ENCODE measurements around the gene EDN1. TPM values are rescaled to one million over a fixed set of nuclear protein-coding genes. Genes with fewer than 3 reads are reported as not detected.
A peak's percentile ranks its signal among the peaks of the same experiment; 100 is the strongest.

The EDN1 gene
- total RNA-seq, 6 experiments from 2014 or later = 2.6 to 7.4 (median 3.7) TPM

DNA sequence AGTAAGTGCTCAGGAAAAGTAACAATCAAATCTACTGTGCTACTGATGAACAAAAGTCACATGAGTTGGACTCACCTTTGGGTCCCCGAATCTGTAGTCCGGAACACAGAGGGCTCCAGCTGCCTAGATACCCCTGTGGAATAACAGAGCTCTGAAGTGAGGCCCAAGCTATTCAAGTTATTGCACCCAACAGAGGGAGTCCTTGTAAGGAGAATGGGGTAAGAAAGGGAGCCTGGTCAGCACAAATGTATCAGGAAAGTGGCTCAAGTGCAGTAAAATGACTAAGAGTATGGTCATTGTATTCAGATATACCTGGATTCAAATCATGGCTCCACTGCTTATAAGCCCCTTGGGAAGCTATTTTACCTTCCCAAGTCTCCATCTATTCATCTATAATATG is 20.9 kb downstream of the EDN1 start:
- Mint-ChIP-seq H3K9me3 (no peaks in the 10 kb centered on the region), H3K4me3 (no peak overlapping the region), H3K36me3 (ENCODE audit: low read depth) (no peaks in the 10 kb centered on the region), H3K4me1 (ENCODE audit: low read depth) (peaks cover 30% of the 10 kb centered on the region), H3K27me3 (ENCODE audit: insufficient read depth) (no peaks in the 10 kb centered on the region), H3K27ac (no peak overlapping the region)
- no peak for DNase-seq
- TF ChIP-seq, protein P1, sequence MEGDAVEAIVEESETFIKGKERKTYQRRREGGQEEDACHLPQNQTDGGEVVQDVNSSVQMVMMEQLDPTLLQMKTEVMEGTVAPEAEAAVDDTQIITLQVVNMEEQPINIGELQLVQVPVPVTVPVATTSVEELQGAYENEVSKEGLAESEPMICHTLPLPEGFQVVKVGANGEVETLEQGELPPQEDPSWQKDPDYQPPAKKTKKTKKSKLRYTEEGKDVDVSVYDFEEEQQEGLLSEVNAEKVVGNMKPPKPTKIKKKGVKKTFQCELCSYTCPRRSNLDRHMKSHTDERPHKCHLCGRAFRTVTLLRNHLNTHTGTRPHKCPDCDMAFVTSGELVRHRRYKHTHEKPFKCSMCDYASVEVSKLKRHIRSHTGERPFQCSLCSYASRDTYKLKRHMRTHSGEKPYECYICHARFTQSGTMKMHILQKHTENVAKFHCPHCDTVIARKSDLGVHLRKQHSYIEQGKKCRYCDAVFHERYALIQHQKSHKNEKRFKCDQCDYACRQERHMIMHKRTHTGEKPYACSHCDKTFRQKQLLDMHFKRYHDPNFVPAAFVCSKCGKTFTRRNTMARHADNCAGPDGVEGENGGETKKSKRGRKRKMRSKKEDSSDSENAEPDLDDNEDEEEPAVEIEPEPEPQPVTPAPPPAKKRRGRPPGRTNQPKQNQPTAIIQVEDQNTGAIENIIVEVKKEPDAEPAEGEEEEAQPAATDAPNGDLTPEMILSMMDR (IDR thresholded peaks at IDR 0.05) = peak; percentile 41; the same call in 1 of the 2 replicates

DNA sequence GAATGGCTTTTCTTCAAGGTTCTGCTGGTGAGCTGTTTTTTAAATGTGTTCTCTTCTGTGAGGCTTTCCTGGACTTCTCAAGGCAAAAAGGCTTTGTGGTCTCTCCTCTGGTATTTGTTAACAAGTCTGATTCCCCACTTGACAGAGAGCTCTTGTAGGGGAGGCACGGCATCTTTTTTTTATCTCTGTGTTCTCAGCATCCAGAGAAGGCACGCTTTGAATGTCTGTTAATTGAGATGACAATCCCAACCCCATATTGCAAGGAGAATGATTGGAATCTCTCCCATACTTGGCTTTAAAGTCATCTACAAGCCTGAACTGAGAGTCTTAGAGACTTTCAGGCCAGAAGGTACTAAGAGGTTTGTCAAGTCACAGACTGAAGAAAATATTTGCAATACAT is 22.6 kb downstream of the EDN1 start:
- H3K27ac Mint-ChIP-seq = no peak overlapping the region
- no peaks in the 10 kb centered on the region for H3K27me3 Mint-ChIP-seq (ENCODE audit: insufficient read depth)
- no peak for DNase-seq
- H3K36me3 Mint-ChIP-seq (ENCODE audit: low read depth) = no peaks in the 10 kb centered on the region
- no peak overlapping the region for H3K4me3 Mint-ChIP-seq
- TF ChIP-seq, protein P1 (IDR thresholded peaks at IDR 0.05) = no peak
- peaks cover 30% of the 10 kb centered on the region for H3K4me1 Mint-ChIP-seq (ENCODE audit: low read depth)
- H3K9me3 Mint-ChIP-seq = no peaks in the 10 kb centered on the region

DNA sequence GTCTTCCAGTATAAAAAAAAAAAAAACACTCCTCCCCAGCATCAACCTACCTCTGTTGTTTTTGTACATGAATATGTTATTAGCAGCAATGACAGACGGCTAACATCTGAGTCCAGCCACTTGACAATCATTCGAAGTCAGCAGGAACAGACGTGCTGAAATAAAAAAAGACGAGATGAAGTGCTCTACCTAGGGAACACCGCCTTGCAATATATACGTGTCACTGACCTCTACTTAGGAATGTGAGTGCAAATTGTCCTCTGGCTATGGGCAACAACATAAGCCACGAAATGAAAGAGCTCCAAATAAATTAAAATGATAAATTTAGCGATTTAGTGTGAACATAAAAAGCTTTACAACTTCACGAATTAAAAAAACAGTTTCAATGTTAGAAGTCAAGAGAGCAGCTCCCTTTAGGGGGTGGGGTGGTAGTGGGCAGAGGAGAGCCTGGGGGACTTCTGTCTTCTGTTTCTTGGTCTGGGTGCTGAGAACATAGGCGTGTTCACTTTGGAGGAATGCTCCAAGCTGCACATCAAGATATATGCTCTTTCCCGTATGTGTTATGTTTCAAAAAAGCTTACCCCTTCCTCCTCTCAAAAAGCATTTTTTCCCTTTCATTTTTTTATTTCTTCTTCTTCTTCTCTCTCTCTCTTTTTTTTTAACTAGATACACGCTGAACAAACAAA is 23.3 kb downstream of the EDN1 start:
- H3K4me3 Mint-ChIP-seq = no peak overlapping the region
- DNase-seq = no peak
- H3K36me3 Mint-ChIP-seq (ENCODE audit: low read depth) = peaks cover 4% of the 10 kb centered on the region
- peaks cover 3% of the 10 kb centered on the region for H3K9me3 Mint-ChIP-seq
- H3K4me1 Mint-ChIP-seq (ENCODE audit: low read depth) = peaks cover 30% of the 10 kb centered on the region
- TF ChIP-seq, protein P1 (IDR thresholded peaks at IDR 0.05) = no peak
- H3K27ac Mint-ChIP-seq = no peak overlapping the region
- H3K27me3 Mint-ChIP-seq (ENCODE audit: insufficient read depth) = no peaks in the 10 kb centered on the region

DNA sequence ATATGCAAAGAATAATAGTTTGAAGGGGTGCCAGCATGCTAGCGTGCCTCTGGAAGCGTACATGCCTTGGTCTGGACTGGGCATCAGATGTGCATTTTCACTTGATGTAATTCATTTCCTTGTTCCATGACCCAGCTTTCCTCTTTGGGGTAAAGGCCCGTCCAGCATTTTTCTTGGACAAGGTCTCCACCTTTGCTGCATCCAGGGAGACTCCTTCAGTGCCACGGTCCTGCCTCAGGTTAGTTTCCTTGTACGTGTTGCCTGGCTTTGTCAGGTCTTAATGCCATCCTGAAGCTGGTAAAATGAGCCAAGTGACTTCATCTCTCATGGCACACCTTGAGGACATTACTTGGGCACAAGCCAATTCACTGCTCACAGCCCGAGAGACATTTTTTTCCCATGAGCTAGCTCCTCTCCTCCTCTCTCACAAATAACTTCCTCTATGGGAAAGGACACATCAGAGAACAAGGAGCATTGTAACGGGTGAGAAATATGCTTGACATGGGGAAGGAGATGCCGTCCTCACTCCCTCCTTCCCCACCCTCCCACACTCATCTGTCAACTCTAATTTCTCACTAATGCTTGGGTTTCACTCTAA is 23.9 kb downstream of the EDN1 start:
- peak; percentile 41 for DNase-seq
- no peaks in the 10 kb centered on the region for H3K27me3 Mint-ChIP-seq (ENCODE audit: insufficient read depth)
- H3K4me1 Mint-ChIP-seq (ENCODE audit: low read depth) = peaks cover 30% of the 10 kb centered on the region
- H3K9me3 Mint-ChIP-seq = peaks cover 9% of the 10 kb centered on the region
- peak overlapping the region; percentile 56 for H3K27ac Mint-ChIP-seq
- peaks cover 9% of the 10 kb centered on the region for H3K36me3 Mint-ChIP-seq (ENCODE audit: low read depth)
- TF ChIP-seq, protein P1 (IDR thresholded peaks at IDR 0.05) = no peak
- H3K4me3 Mint-ChIP-seq = peak overlapping the region; percentile 51

DNA sequence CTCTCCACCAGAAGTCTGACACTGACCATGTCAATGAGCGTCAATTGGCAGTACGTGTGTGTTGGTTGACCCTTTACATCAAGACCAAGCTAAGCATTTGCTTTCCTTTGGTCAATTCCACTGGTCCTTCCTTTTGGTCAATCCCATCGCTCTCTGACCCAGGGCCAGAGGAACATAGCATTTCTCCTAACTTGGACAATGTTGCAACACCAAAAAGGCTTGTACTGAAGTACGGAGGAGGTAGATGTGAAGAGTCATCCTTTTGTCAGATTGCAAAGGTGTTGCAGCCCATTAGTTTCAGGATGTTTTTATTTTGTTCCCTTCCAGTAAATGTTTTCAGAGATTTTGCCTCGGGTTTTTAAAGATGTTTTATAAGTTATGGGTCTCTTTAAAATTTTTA is 24.6 kb downstream of the EDN1 start:
- TF ChIP-seq, protein P1 (IDR thresholded peaks at IDR 0.05) = no peak
- DNase-seq = no peak
- Mint-ChIP-seq H3K4me3 (peak overlapping the region; percentile 51), H3K36me3 (ENCODE audit: low read depth) (peaks cover 11% of the 10 kb centered on the region), H3K27me3 (ENCODE audit: insufficient read depth) (no peaks in the 10 kb centered on the region; the same call in 1 of the 2 replicates), H3K27ac (peak overlapping the region; percentile 56; the same call in 1 of the 2 replicates), H3K9me3 (peaks cover 11% of the 10 kb centered on the region), H3K4me1 (ENCODE audit: low read depth) (peaks cover 30% of the 10 kb centered on the region)

Measured in HFFc6 (cell line).